SK-N-SH (cell line): ENCODE results near the gene RABL2A. TPM values are rescaled to one million over a fixed set of nuclear protein-coding genes. Genes with fewer than 3 reads are reported as not detected.
A peak's percentile ranks its signal among the peaks of the same experiment; 100 is the strongest.
"Not testable (repeated sequence)": the region's sequence is repeated elsewhere in the genome, so short reads cannot be mapped to it uniquely, and the experiment has no call there.

Experiments
- CTCF ChIA-PET: fragments of 300-600, 350-600 bp; formaldehyde crosslinking; extraction: SDS; loops from one replicate; lab custom pipeline; 2021; lab: Yijun Ruan, JAX
- POLR2A ChIA-PET: fragments of 350-600 bp; sonication (Branson Sonifier 250); formaldehyde crosslinking; extraction: SDS; loops from one replicate; lab custom pipeline; 2020; ENCODE audit warnings: antibody characterized with exemption, inconsistent platforms; lab: Yijun Ruan, JAX
- DNase-seq: peaks from one replicate; pipeline ENCODE4 v3.0.0; 2012
- H2AFZ ChIP-seq: fragments of 200-600 bp; sonication (generic); 2 replicates; pipeline ENCODE4 v1.8.1; 2016; ENCODE audit warnings: antibody characterized with exemption, mild to moderate bottlenecking, low read depth
- H3F3A ChIP-seq: fragments of 200-600 bp; sonication (generic); replicated peaks from 2 replicates; pipeline ENCODE3; 2016; ENCODE audit warnings: antibody characterized with exemption, mild to moderate bottlenecking; ENCODE audit not compliant: insufficient read depth
- H3K27ac ChIP-seq, 2 experiments: fragments of 200-500 bp in 1 of 2; fragments of 200-600 bp in 1 of 2; sonication (Bioruptor generic) in 1 of 2; sonication (generic), shearing (Covaris generic) in 1 of 2; 2 replicates each; pipeline versions ENCODE4 v1.5.1 to v1.6.1; 2014 to 2016; ENCODE audit warnings: low read depth in 2 of 2, inconsistent platforms in 1 of 2, low read length in 1 of 2, mild to moderate bottlenecking in 1 of 2, mixed read lengths in 1 of 2
- H3K27me3 ChIP-seq: fragments of 200-600 bp; sonication (generic), shearing (Covaris generic); 2 replicates; pipeline ENCODE4 v1.6.1; 2016; ENCODE audit warnings: mixed run types; ENCODE audit not compliant: insufficient read depth
- H3K36me3 ChIP-seq, 2 experiments: fragments of 200-500 bp in 1 of 2; fragments of 200-600 bp in 1 of 2; sonication (Bioruptor generic) in 1 of 2; sonication (generic) in 1 of 2; replicated peaks in 1 of 2; 2 replicates each; pipeline versions ENCODE3 to v1.5.1; 2014 to 2016; ENCODE audit warnings: low read length in 1 of 2, mild to moderate bottlenecking in 1 of 2; ENCODE audit not compliant: insufficient read depth in 2 of 2, control insufficient read depth in 1 of 2
- H3K4me1 ChIP-seq, 2 experiments: fragments of 200-500 bp in 1 of 2; fragments of 200-600 bp in 1 of 2; sonication (Bioruptor generic) in 1 of 2; sonication (generic), shearing (Covaris generic) in 1 of 2; 2 replicates each; pipeline versions ENCODE4 v1.5.1 to v1.6.1; 2014 to 2016; ENCODE audit warnings: low read depth in 1 of 2, low read length in 1 of 2, mixed run types in 1 of 2; ENCODE audit not compliant: insufficient read depth in 2 of 2, control insufficient read depth in 1 of 2
- H3K4me2 ChIP-seq: fragments of 200-600 bp; sonication (generic), shearing (Covaris generic); 2 replicates; pipeline ENCODE4 v1.6.1; 2017; ENCODE audit warnings: mixed run types
- H3K4me3 ChIP-seq, 2 experiments: fragments of 200-500 bp in 1 of 2; fragments of 200-600 bp in 1 of 2; sonication (Bioruptor generic) in 1 of 2; sonication (generic), shearing (Covaris generic) in 1 of 2; 2 replicates each; pipeline versions ENCODE4 v1.5.1 to v1.8.1; 2014 to 2016; ENCODE audit warnings: low read depth in 2 of 2, inconsistent platforms in 1 of 2, low read length in 1 of 2, mild to moderate bottlenecking in 1 of 2, mixed read lengths in 1 of 2, moderate library complexity in 1 of 2
- H3K79me2 ChIP-seq: fragments of 200-600 bp; sonication (generic); 2 replicates; pipeline ENCODE4 v1.8.1; 2017; ENCODE audit warnings: mild to moderate bottlenecking; ENCODE audit not compliant: insufficient read depth
- H3K9ac ChIP-seq: fragments of 200-600 bp; sonication (generic); 2 replicates; pipeline ENCODE4 v1.6.1; 2017; ENCODE audit warnings: mixed run types
- H3K9me2 ChIP-seq: fragments of 200-600 bp; sonication (generic); 2 replicates; pipeline ENCODE4 v1.6.1; 2017; ENCODE audit warnings: mixed run types
- H3K9me3 ChIP-seq: fragments of 200-600 bp; sonication (generic); 2 replicates; pipeline ENCODE4 v1.6.1; 2017; ENCODE audit warnings: mixed run types, mild to moderate bottlenecking, moderate library complexity
- H4K20me1 ChIP-seq: fragments of 200-600 bp; sonication (generic); 2 replicates; pipeline ENCODE4 v1.6.1; 2017; ENCODE audit warnings: mild to moderate bottlenecking, mixed run types; ENCODE audit not compliant: insufficient read depth
- ELF1 ChIP-seq: IDR thresholded peaks from 2 replicates; pipeline ENCODE4 v1.4.0; 2012
- GABPA ChIP-seq: IDR thresholded peaks from 2 replicates; pipeline ENCODE4 v1.4.0; 2012; ENCODE audit warnings: low read depth, mild to moderate bottlenecking
- MXI1 ChIP-seq: IDR thresholded peaks from 2 replicates; pipeline ENCODE4 v1.6.1; 2012; ENCODE audit warnings: mild to moderate bottlenecking, low read depth, low read length, improper control_type of control experiment
- NRF1 ChIP-seq: IDR thresholded peaks from 2 replicates; pipeline ENCODE4 v1.6.1; 2012; ENCODE audit warnings: low read depth, mild to moderate bottlenecking, low read length
- SIN3A ChIP-seq: IDR thresholded peaks from 2 replicates; pipeline ENCODE4 v1.6.1; 2012; ENCODE audit warnings: low read depth, mild to moderate bottlenecking, low read length, moderate library complexity, borderline replicate concordance
- WGBS: methylation state at CpG from one replicate; pipeline ENCODE4 v1.1.6; 2017; ENCODE audit warnings: low lambda C conversion rate; 5-methylcytosine and 5-hydroxymethylcytosine counted together
- polyA plus RNA-seq, 3 experiments: library from polyadenylated mRNA; depleted of rRNA; stranded (reverse); fragments of >200 nt; gene quantifications; 2 replicates each; pipeline ENCODE4 v1.2.3, GENCODE V29; 2012
- TF ChIP-seq, protein P1 (sequence below): IDR thresholded peaks from 2 replicates; pipeline ENCODE4 v1.4.0; 2012; ENCODE audit warnings: low read depth

Gene RABL2A
- polyA plus RNA-seq (2012; rRNA removed) = 26.4 and 30.3 TPM in 2 replicates
- polyA plus RNA-seq (2012; cell fraction: cytosol; rRNA removed) = 11.6 and 15.4 TPM in 2 replicates
- 149 and 183 TPM in 2 replicates for polyA plus RNA-seq (2012; cell fraction: nucleus; rRNA removed)

DNA sequence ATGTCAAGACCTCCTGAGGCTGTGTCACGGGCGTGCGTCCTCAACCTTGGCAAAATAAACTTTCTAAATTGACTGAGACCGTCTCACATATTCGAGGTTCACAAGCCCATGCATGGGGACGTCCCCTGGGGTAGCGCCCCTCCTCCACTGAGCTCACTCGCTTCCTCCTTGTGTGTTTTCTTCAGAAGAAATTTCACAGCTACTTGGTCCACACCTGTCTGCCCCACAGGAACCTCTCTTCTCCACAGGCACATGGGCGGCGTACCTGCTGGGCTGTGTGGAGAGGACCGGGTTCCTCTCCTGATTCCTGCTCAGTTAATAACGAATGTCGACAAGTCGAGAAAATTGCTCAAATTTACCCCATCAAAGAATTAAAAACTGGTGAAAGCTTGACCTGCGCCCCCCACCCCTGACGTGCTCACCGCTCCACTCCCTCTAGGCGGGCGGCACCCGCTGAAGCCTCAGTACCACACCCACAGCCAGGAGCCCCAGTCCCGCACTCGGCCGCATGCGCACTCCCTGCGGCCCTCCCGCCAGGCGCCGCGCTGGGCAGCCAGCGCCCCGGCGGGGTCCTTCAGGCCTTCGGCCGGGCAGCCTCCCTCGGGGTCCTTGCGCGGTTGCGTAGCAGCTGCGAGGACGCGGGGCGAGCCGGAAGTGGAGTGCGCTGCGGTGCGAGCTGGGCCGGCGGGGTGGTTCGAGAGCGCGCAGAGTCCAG lies at the start of gene RABL2A:
Gene RABL2A, plus strand, starts transcription at position 651 of the 715 bp plus-strand sequence. CDS start 1,341 bp downstream, outside the sequence.
- H3K9me3 ChIP-seq, H3K36me3 ChIP-seq, H3K9me2 ChIP-seq, H3K4me1 ChIP-seq, POLR2A ChIA-PET, H3K27me3 ChIP-seq, H3F3A ChIP-seq, H2AFZ ChIP-seq, H3K27ac ChIP-seq: not testable (repeated sequence)
- H3K9ac ChIP-seq = peak within 1 kb of the TSS; percentile 67
- peak; percentile 66; the same call in 1 of the 2 replicates for TF ChIP-seq MXI1
- TF ChIP-seq NRF1 = peak; percentile 46; the same call in 1 of the 2 replicates
- peak; percentile 85 for TF ChIP-seq ELF1
- peak; percentile 85 for TF ChIP-seq SIN3A
- TF ChIP-seq GABPA = peak; percentile 46
- TF ChIP-seq, protein P1, sequence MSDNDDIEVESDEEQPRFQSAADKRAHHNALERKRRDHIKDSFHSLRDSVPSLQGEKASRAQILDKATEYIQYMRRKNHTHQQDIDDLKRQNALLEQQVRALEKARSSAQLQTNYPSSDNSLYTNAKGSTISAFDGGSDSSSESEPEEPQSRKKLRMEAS = peak; percentile 40; the same call in 1 of the 2 replicates
- TF ChIP-seq, all 33 proteins: peak for 6; not testable (repeated sequence) for 27
- WGBS = 2% methylated on average over 25 of the region's 51 CpGs
- peak within 1 kb of the TSS; percentile 70 for H3K4me2 ChIP-seq
- H4K20me1 ChIP-seq, CTCF ChIA-PET, H3K79me2 ChIP-seq: not testable (repeated sequence)
- H3K4me3 ChIP-seq = peak within 1 kb of the TSS; percentile 52 to 68
- peak; percentile 85 for DNase-seq

DNA sequence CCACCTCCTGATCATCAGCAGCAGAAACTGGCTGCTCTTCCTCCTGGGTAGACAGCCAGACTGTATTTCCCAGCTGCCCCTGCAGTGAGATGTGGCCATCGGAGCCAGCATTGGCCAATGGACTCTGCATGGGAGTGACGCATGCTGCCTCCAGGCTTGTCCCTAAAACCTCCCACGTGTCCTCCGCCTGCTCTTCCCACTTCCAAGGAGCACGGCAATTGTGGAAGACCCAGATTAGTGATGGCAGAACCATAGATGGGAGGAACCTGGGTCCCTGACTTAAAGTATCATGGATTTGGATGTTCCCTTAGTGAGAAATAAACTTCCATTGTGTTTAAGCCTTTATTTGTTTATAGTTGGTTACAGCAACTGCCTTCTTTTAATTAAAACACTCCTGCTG lies 48.6 kb upstream of the RABL2A start:
- H2AFZ ChIP-seq, H3K4me1 ChIP-seq, H3K4me2 ChIP-seq, H3K4me3 ChIP-seq, CTCF ChIA-PET, H3K9me2 ChIP-seq, H3K27me3 ChIP-seq, H4K20me1 ChIP-seq, H3K36me3 ChIP-seq, H3K9me3 ChIP-seq, H3F3A ChIP-seq, H3K79me2 ChIP-seq, H3K27ac ChIP-seq, H3K9ac ChIP-seq, DNase-seq, POLR2A ChIA-PET: not testable (repeated sequence)
- WGBS = 31% methylated on average over 5 of the region's 5 CpGs

DNA sequence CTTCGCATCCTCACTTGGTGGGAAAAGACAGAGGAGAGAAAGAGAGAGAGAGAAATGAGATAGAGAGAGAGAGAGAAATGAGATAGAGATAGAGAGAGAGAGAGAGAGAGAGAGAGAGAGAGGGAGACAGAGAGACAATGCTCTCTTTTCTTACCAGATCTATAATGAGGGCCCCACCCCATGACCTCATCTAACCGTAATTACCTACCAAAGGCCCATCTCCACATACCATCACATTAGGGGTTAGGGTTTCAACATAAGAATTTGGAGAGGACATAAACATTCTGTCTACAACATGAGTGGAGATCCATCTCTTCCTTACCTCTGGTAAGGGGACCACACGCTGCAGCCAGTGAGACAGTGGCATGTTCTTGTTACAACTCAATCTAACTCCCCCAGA lies 44.6 kb upstream of the RABL2A start:
- POLR2A ChIA-PET, H3K27me3 ChIP-seq, H3K4me2 ChIP-seq, H3K9me3 ChIP-seq, H3K27ac ChIP-seq, H4K20me1 ChIP-seq, H3K4me1 ChIP-seq, H3K4me3 ChIP-seq, H3K9ac ChIP-seq, H3K36me3 ChIP-seq, CTCF ChIA-PET, H3K79me2 ChIP-seq, H3F3A ChIP-seq, DNase-seq, H3K9me2 ChIP-seq: not testable (repeated sequence)
- H2AFZ ChIP-seq = peak overlapping the region; percentile 81; the same call in 1 of the 2 replicates
- 82% methylated on average over 3 of the region's 3 CpGs for WGBS
